Activated gamma-delta T cell treated with anti-CD3 and anti-CD28 coated beads, Interleukin-2, amount 50 U/mL, for 16 hours (primary cell): ENCODE results near the gene KCMF1.
"Not testable (repeated sequence)": the region's sequence is repeated elsewhere in the genome, so short reads cannot be mapped to it uniquely, and the experiment has no call there.

Experiments
- DNase-seq: peaks from one replicate; pipeline ENCODE4 v3.0.0-alpha.2; 2020; ENCODE audit warnings: low read depth

The KCMF1 gene

DNA sequence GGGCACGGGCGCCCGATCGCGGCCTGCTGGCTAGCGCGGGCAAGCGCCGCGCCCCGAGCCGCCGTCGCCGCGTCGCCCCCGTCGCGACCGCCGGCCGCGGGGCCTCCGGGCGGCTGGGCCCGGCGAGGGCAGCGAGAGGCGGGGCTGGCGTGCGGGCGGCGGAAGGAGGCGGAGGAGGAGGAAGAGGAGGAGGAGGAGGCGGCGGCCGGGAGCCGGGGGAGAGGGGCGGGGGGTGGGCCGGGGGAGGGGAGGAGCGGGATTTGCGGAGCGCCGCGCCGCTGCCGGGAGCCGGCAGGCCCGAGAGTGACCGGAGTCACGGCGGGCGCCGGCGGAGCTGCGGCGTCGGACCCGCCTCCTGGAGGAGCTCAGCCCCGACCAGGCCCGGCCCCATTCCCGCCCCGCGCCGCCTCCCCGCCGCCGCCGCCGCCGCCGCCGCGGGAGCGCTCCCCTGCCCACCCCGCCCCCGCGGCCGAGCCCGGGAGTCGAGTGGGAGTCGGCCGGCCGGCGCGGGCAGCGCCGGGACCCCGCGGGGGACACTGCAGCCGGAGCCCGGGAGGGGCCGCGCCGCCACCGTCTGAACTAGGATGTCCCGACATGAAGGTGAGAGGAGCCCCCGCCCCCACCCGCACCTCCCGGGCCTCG lies at the start of gene KCMF1:
TSS of gene KCMF1 (plus strand) at position 294 of the 642 bp plus-strand sequence. CDS start at position 585, 291 bp downstream.
- DNase-seq, result peak; percentile 47

DNA sequence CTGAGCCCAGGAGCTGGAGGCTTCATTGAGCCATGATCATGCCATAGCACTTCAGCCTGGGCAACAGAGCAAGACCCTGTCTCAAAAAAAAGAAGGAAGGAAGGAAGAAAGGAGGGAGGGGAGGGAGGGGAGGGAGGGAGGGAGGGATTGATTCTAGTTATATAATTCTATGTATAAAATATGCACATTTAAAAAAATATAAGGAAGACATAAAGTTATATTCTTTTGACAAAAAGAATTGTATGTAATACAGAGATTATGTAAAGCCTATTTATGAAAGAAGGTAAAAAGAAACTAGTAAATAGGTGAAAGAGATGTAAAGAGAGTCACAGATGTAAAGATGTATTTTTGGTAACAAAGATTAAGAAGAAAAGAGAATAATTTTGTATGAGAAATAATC lies 48.0 kb upstream of the KCMF1 start:
- DNase-seq, result no peak

DNA sequence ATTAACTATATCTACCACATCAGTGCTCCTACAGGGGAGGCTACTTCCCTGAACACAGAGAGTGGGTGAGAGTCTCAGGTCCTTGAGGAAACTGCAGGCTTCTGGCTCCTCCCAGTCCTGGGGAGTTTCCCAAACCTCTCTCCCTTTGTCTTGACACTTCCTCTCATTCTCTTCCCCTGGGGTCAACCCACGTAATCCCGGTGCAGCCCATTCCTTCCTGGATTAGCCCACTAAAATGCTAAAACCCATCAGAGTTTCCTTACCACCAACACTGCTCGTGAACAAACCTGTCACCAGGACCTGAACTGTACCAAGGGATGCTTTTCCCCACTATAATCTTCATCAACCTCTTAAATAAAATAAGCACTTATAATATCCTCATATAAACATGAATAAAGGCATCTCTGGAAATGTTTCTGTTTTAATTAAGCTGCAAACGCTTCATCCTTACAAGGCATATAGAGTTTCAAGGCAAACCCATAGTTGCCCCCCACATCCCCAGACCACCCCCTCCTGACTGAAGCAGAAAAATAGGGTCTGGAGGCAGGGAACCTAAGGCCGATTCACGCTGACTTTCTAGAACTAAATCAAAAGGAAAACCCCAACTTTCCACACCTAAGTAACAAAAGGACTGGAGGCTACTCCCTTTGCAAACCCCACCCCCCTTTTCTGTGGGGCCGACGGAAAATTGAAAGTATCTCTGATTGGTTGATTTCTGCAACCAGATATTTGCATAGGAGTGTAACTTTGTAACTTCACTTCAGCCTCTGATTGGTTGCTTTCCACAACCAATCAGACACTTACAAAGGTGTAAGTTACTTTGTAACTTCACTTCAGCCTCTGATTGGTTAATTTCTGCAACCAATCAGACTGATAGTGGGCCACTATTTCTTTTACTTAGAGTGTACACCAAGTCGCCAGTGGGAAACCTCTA lies 46.5 kb upstream of the KCMF1 start:
- DNase-seq, result no peak

DNA sequence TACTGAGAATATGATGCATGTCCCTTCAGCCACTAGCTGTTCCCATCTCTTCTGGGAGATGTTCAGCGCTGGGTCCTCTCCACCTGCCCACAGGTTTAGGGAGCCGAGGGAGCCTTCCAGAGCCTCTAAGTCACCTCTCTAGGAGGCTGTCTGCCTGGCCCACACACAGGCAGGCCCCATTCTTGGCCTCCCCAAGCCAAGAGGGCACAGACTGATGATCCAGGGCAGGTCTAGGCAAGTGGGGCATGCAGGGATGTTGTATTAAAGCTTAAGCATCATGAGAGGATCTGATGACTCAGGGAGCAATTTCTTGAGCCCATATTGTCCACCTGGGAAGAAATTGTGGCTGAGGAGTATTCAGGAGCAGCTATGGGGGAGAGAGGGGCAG lies 45.6 kb upstream of the KCMF1 start:
- DNase-seq, result no peak

DNA sequence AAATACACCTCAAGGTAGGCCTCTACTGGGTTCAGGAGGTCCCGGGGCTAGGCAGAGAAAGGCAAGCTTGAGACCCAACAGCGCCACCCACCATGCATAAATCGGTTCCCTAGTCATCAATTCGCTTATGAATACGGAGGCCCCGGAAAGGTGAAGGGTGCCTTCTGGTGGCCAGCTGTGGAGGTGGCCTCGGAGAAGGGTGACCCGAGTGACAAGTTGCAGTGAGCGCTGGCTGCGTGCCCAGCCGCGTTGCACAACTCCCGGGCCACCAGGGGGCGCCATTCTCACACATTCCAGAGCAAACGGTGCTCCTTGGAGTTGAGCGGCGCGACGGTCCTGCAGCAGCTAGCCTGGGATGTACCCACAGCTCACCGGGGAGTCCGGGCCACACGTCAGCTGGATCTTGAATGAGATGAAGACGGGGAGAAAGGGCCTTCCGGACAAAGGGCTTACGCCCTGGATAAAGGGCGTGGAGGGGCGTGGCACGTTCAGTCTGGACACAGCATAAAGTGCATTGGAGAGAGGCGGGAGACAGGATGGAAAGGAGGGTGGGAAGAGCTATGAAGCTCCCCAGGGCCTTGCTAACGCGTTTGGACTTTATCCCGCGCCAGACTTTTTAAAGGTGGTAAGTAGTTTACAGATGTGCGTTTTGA lies 45.1 kb upstream of the KCMF1 start:
- DNase-seq, result peak; percentile 99

DNA sequence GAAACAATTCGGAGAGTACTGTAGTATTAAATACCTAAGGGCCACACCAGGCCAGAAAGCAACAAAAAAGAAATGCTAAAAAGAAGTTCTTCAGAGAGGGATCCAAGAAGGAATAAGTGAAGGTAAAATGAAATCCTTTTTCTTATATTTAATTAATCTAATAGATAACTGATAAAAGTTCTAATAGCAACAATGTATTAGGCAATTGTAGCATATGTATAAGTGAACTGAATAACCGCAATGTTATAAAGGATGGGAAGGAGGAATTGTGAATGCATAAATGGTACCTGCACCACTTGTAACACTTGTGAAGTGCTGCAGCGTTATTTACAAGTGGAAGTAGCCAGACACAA lies 43.7 kb upstream of the KCMF1 start:
- no peak for DNase-seq

DNA sequence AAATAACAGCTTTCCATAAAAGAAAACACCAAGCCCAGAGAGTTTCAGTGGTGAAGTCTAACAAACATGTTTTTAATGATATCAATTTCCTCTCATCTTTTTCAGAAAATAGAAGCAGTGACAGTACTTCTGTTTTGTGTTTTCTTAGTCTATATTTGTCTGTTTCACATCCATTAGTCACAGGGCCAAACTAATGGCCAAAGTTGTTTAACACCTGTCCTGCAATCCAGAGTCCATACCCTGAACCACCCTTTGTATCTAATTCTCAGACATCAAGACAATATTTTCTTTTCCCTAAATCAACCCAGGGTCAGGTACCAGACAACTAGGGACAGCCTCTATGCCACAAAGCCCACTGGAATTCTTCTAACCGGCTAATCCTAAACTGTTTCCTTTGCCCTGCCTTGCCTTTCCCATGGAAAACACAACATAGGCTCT lies 39.6 kb upstream of the KCMF1 start:
- no peak for DNase-seq

DNA sequence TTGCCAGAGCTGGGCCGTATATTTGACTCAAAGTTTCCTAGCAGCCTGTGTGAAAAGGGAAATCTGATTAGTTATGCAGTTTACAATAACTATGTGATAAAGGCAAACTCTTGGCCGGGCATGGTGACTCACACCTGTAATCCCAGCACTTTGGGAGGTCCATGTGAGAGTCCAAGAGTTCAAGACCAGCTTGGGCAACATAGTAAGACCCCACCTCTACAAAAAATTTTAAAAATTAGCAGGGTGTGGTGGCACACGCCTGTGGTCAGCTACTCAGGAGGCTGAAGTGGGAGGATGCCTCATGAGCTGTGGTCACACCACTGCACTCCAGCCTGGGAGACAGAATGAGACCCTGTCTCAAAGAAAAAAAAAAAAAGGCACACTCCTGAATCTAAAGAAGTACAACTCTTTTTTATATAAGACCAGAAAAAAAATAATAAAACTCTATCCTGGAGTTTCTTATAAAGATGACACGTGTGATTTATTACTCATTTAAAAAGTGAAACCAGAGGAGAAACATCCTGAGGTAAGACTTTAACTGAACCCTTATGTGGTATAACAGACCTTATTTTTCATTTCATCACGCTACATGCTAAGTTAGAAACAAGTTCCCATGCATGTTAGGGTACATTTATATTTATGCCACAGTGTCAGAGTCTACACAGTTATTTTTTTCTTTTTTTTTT lies 32.6 kb upstream of the KCMF1 start:
- DNase-seq, result no peak

DNA sequence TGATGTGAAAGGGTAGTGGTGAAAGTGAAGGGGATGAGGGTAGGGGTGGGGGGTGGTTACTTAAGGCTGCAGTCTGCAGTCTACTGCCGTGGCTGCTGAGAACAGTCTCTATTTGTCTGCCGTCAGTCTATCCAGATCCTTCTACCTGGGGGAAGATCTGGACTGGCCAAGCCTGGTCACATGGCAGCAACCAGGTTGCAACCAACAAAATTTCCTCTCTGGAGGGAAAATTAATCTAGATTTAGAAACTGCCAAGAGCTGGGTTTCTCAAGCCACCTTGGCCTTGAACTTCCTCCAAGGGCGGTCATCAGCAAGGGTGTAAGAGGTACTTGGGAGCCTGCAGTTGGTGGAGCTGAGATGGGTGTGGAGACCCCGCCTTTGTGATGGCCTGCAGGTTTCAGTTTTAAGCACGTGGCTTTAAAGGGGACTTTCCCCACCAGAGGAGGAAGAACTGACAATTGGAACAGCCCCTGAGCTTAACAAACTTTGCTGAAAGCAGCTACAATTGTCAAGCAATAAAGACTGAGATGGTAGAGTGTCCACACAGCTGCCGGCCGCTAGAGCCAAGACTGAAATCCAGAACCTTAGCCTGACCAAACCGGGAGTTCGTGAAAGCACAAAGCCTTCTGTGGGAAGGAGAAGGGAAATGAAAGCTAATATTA lies 31.4 kb upstream of the KCMF1 start:
- peak; percentile 55 for DNase-seq

DNA sequence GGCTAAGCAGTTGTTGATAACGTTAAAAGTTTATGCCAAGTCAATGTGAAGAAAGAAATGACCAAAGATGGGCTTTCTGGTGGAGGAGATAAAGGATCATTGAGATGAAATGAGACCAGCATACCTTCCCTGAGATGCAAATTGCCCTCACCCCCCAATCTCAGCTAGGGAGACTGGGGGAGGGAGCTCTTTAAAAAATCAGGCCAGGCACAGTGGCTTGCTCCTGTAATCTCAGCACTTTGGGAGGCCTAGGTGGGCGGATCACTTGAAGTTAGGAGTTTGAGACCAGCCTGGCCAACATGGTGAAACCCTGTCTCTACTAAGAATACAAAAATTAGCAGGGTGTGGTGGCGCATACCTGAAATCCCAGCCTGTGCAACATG lies 30.9 kb upstream of the KCMF1 start:
- no peak for DNase-seq

DNA sequence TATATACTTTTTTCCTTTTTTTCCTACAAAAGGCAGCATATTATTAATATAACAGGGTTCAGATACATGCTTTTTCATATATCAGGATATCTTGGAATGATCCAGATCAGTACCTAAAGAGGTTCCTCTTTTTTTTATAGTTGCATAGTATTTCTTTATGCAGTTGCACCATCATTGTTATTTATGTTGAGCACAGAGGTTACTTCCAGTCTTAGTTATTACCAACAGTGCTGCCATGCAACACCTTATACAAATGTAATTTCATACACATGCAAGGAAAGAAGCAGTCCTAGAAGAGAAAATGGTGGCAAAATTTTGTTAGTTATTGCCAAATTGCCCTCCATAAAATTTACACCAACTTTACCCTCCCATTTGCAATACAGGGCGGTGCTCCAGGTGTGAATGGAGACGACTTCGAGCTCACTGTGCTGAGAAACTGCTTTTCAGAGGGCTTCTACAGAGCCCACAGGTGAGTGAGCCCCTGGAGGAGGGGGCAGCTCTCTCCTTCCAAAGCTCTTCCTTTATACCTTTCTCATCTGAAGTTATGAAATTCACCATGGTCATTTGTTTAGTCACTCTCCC lies 30.0 kb upstream of the KCMF1 start:
- no peak for DNase-seq

DNA sequence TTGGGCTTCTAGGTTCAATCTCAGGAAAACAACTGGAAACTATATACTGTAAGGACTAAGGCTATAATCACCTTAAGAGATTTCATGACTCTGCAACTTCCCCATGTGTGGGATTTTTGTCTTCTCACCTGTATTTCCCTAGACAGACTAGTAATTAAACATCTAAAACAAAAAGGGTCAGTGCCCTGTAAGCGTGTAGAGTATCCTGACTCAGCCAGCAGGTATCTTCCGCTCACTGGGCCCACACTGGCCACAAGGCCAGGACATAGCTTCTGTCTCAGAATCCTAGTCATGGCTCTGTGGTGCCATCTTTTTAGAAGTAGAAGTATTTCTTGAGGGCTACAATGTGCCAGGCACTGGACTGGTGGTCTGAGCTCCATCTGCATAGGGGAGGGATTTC lies 28.8 kb upstream of the KCMF1 start:
- DNase-seq, result no peak

DNA sequence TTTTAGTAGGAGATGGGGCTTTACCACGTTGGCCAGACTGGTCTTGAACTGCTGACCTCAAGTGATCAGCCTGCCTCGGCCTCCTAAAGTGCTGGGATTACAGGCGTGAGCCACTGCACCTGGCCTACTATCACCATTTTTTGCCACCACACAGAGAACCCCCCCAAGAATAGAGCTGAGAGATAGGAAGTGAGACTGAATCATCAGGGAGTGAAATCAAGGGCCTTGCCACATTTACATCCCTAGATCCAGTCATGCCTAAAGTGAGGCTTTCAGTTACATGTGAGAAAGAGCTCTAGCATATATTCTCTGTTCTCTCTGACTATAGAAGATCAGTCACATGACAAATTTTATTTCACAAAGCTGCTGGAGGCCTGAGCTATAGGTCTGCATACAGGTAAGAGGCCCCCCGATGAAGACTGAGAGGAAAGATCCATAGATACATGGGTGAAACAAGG lies 28.0 kb upstream of the KCMF1 start:
- DNase-seq, result no peak

DNA sequence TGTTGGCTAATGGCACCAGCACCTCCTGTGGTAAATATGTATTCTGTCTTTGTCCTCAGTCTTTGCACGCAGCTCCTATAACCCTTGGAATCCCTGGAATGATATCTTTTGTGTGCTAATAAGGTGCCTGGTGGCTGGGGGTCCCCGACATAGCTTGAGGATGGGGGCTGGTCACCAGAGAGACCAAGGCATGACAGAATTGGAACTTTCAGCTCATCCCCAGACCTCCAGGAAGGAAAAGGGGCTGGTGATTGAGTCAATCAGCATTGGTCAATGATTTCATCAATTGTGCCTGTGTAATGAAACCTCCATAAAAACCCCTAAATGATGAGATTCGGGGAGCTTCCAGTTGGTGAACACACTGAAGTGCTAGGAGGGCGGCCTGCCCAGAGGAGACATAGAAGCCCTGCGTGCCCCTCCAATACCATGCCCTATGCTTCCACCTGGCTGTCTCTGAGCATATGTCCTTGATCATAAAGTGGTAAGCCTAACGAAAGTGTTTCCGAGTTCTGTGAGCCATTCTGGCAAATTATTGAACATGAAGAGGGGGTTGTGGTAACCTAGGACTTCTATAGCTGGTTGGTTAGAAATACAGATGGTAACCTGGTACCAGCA lies 26.6 kb upstream of the KCMF1 start:
- DNase-seq, result no peak

DNA sequence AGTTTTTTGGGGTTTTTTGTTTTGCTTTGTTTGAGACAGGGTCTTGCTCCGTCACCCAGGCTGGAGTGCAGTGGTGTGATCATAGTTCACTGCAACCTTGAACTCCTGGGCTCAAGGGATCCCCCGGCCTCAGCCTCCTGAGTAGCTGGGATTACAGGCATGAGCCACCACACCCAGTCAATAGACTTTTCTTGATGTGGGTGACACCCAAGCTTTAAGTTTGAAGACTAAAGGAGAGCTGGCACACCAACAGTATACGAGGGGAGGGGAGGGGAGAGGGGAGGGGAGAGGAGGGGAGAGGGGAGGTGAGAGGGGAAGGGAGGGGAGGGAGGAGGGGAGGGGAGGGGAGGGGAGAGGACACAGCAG lies 25.1 kb upstream of the KCMF1 start:
- DNase-seq, result not testable (repeated sequence)

DNA sequence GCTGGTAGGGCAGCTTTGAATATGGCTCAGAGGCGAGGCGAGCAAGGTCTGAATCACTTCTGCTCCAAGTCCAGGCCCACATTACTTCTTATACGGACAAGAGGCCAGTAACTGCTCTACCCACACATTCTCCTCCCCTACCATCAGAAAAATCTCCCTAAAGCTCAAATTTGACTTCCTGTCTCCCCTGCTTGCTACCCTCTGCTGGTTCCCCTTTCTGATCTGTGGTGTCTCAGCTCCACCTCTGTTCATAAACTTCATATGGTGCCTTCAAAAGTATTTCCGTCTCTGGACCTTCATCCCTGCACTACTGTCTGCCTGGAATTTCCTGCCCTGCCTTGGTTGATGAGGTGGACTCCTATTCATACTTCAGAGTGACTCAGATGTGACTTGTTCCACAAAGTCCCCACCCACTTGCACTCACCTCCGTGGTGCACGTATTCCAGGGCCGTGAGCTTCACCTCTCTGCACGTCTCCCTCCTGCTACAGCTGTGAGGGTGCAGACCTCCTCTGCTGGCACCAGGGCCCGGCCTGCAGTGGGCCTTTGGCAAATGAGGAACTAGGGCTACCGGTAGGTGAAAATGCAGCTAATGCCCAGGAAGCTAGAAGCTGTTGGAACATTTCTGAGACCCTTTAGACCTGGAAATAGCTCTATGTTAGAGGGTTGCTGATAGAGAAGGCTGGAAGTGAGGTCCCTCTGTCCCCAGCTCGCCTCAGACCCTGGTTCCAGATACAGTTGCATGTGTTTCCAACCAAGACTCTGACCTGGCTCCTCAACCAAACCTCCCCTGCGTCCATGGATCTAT lies 24.6 kb upstream of the KCMF1 start:
- peak; percentile 52 for DNase-seq

DNA sequence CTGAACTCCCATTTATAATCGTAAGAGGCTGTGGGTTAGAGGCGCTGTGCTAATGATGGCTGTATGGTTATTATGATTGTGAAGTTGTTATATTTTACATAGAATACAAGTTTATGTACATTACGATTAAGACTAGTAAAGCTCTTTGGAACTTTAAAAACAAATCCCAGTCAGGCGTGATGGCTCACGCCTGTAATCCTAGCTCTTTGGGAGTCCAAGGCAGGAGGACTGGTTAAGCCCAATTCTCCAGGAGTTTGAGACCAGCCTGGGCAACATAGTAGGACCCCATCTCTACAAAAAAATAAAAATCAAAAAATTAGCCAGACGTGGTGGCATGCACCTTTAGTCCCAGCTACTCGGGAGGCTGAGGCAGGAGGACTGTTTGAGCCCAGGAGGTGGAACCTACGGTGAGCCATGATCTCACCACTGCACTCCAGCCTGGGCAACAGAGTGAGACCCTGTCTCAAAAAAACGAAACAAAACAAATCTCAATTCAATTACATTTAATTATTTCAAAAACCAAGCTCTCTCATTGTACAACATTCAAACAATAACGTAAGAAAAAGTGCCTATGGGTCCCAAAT lies 23.9 kb upstream of the KCMF1 start:
- DNase-seq, result no peak

DNA sequence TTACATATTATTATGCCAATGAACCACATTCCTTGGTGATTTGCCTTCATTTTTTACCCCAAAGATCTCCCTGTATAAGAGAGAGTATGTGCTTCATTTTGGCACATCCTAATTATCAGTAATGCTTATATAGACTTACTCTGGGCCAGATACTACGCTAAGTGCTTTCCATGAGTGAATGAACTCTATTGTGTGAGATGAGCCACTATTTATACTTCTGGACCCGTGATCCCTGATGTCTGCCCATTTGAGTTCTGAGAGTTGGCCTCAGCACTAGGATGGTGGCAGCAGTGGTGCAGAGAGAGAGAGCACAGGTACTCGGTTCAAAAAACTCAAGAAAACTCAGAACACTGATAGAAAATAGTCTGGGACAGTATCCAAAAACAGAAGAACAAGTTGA lies 17.4 kb upstream of the KCMF1 start:
- no peak for DNase-seq

DNA sequence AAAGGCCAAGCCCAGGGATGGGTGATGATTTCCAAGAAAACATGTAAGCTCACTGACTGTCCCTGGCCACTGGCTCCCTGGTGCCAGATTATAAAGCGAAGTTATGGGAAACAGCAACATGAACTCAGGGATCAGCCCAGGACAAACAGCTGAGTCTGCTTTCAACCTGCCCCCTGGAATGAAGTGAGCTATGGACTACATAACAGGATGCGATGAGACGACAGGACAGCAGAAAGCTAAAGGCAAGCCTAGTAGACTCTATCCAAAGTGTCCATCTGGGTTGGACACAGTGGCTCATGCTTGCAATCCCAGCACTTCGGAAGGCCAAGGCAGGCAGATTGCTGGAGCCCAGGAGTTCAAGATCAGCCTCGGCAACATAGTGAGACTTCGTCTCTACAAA lies 16.6 kb upstream of the KCMF1 start:
- no peak for DNase-seq
